HepG2 (cell line): Measurements from ENCODE around the gene APLNR.

ENCODE experiments used
- CTCF ChIP-seq: sonication (generic); formaldehyde crosslinking; IDR thresholded peaks from 2 replicates; pipeline ENCODE4 v1.5.0; 2020; ENCODE audit warnings: mild to moderate bottlenecking, missing genetic modification reagents, moderate library complexity
- DZIP1 ChIP-seq: sonication (generic); formaldehyde crosslinking; IDR thresholded peaks from 2 replicates; pipeline ENCODE4 v1.5.0; 2020; ENCODE audit warnings: mild to moderate bottlenecking, missing genetic modification reagents
- EZH2 ChIP-seq: conservative IDR thresholded peaks from 2 replicates; pipeline ENCODE4 v1.6.1; 2012; ENCODE audit warnings: mild to moderate bottlenecking, low read depth, low read length, moderate library complexity
- KIAA2018 ChIP-seq: sonication (generic); formaldehyde crosslinking; IDR thresholded peaks from 2 replicates; pipeline ENCODE4 v1.5.0; 2020; ENCODE audit warnings: mild to moderate bottlenecking, missing genetic modification reagents, borderline replicate concordance
- MAFF ChIP-seq: IDR thresholded peaks from 2 replicates; pipeline ENCODE4 v1.6.1; 2011; ENCODE audit warnings: low read depth, low read length, improper control_type of control experiment
- MEIS2 ChIP-seq: sonication (generic); formaldehyde crosslinking; IDR thresholded peaks from 2 replicates; pipeline ENCODE4 v1.9.0; 2021; ENCODE audit warnings: mild to moderate bottlenecking, missing genetic modification reagents
- POLR2A ChIP-seq, 2 experiments: IDR thresholded peaks; 2 replicates each; pipeline ENCODE4 v1.6.1; 2011; ENCODE audit warnings: low read depth in 2 of 2, low read length in 2 of 2, mild to moderate bottlenecking in 1 of 2, moderate library complexity in 1 of 2; ENCODE audit not compliant: insufficient read depth in 1 of 2
- SRF ChIP-seq: IDR thresholded peaks from 2 replicates; pipeline ENCODE4 v1.6.1; 2011; ENCODE audit warnings: mild to moderate bottlenecking, low read depth, low read length, moderate library complexity
- STAT5B ChIP-seq: sonication (generic); formaldehyde crosslinking; IDR thresholded peaks from 2 replicates; pipeline ENCODE4 v1.4.0; 2020; ENCODE audit warnings: missing genetic modification reagents
- ZBTB49 ChIP-seq: sonication (generic); formaldehyde crosslinking; IDR thresholded peaks from 2 replicates; pipeline ENCODE4 v1.4.0; 2020; ENCODE audit warnings: missing genetic modification reagents, borderline replicate concordance

- TF ChIP-seq POLR2A (IDR thresholded peaks at IDR 0.05; ENCODE audit: insufficient read depth in 1 of 2, low read depth in 2 of 2, low read length in 2 of 2) (no peak), KIAA2018 (CRISPR knock-in tag) (no peak), STAT5B (no peak), EZH2 (no peak), ZBTB49 (CRISPR knock-in tag) (no peak), MEIS2 (CRISPR knock-in tag) (no peak), CTCF (CRISPR knock-in tag) (no peak), SRF (no peak), DZIP1 (CRISPR knock-in tag) (no peak), MAFF (no peak)
These were observed 33.7 kb downstream of the APLNR start for GRCh38 chr11:57203359-57203758.
